Retinal pigment epithelial cell (primary cell): ENCODE data around the gene ST3GAL4.

Experiments used
- DNase-seq: peaks from one replicate; pipeline ENCODE4 v3.0.0-alpha.2; 2010; ENCODE audit warnings: low read depth
- H3K4me3 ChIP-seq: 2 replicates; pipeline ENCODE4 v1.5.1; 2011; ENCODE audit warnings: mild to moderate bottlenecking, low read length, control low read depth, moderate library complexity
- TF ChIP-seq, protein P1 (sequence below): conservative IDR thresholded peaks from 2 replicates; pipeline ENCODE4 v1.5.1; 2011; ENCODE audit warnings: low read depth, low read length, control low read depth, inconsistent platforms

ST3GAL4 gene

DNA sequence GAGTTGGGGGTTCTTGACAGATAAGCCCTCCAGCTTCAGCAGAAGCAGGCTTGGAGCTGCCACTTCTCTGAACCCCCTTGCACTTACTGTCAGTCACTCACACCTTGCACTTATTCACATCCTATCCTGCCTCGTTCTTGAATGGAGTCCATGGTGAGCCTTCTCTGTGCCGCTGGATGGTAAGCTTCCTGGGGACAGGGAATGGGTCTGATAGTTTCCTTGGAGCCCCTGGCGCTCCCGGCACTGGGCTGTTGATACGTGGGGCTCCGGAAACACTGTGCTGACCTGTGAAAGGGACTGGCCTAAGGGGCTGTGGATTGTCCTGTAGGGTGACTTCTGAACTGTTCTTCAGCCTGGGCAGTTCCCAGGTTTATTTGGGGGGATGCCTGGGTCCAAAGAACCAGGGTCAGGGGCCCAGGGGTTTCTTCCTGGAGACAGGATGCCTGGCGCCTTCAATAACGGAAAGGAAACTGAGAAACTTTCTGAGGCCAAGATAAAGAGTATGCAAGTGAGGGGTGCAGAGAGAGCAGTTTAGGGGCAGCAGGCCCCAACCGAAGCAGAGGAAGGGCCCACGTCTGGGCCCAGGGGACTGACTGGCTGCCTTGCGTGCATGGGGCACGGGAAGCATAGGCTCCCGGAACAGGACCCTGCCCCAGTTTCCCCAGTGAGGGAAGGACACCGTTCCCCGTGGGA is 709 bp upstream of the ST3GAL4 start:
- TF ChIP-seq, protein P1, sequence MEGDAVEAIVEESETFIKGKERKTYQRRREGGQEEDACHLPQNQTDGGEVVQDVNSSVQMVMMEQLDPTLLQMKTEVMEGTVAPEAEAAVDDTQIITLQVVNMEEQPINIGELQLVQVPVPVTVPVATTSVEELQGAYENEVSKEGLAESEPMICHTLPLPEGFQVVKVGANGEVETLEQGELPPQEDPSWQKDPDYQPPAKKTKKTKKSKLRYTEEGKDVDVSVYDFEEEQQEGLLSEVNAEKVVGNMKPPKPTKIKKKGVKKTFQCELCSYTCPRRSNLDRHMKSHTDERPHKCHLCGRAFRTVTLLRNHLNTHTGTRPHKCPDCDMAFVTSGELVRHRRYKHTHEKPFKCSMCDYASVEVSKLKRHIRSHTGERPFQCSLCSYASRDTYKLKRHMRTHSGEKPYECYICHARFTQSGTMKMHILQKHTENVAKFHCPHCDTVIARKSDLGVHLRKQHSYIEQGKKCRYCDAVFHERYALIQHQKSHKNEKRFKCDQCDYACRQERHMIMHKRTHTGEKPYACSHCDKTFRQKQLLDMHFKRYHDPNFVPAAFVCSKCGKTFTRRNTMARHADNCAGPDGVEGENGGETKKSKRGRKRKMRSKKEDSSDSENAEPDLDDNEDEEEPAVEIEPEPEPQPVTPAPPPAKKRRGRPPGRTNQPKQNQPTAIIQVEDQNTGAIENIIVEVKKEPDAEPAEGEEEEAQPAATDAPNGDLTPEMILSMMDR = no peak
- DNase-seq = no peak
- peak overlapping the region; percentile 85 for H3K4me3 ChIP-seq

DNA sequence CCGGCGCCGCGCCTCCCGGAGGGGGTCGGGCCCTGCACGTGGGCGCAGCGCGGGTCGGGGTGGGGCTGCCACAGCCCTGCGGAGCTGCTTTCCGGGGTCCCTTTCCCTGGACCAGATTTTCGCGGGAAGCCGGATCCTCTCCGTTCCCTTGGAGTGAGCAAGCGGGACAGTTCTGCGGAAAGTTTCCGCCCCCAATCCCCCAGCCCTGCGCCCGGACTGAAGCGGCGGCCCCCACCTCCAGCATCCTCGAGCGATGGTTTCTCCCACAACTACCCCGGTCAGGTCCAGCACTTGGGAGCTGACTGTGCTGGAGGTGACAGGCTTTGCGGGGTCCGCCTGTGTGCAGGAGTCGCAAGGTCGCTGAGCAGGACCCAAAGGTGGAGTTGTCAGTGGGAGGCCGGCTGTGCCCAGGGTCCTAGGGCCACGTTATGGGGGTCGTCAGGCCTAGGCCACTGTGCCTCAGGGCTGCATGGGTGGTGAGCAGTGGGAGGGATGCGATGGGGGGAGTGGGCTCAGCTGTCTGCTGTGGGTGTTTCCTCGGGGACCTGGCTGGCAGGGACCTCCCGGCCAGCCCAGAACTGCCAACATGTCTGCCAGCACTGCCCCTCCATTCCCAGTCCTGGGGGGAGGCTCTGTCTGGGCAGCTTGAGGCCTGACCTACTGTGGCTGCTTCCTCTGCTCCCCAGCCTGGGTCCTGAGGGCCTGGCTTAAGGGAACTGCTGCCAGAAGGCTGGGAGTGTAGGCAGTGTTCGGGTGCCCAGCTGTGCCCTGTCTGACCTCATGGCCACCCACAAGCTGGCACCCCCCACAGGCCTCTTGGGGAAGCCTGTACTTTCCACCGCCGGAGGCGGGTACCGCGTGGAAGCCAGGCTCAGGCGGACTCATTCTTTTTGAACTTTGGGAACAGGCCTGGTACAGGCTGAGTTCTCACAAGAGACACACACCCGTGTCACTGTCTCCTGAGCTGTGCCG is 726 bp downstream of the ST3GAL4 start:
- peak overlapping the region; percentile 85 for H3K4me3 ChIP-seq

DNA sequence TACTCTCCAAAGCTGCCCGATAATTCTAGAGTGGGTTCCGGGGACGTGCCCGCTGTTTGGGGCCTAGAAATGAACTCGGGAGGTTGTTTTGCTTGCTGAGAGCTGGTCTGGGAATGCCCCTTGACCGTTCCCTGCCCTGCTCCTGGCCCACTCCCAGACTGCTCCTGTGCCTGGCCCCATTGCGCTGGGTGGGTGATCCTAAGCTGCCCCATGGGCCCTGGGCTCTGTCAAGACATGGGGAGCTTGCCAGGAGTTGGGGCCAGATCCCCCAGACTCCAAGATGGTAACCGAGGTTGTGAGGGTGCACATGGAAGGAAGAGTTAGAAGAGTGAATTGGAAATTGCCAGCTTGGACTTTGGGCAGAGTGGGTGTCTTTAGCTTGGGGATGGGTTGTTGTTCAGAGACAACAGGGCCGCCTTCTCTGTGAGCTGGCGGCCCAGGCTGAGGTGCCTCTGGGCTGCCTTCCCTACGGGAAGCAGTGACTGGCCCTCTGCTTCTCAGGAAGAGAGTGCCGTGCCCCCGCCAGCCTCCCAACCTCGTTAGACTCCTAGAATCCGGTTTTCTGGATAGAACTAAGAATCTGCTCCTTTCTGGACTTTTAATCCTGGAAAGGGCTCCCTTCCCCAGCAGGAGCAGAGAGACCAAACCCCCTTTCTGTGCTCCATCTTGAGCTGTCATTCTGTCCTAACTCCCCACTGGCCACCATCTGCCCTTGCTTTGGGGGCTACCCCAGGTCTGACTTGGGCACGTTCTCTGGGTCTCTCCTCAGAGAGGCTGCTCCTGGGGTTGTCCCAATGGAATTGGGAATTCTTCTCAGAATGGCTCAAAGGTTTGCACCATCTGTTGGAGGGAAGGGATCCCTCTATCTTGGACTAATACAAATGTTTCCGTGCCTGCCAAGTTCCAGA is 1.8 kb downstream of the ST3GAL4 start:
- no peak for DNase-seq
- TF ChIP-seq, protein P1 = no peak
- H3K4me3 ChIP-seq = peak overlapping the region; percentile 85

More for the DNA sequence above, 726 bp downstream of the ST3GAL4 start:
- DNase-seq = no peak
- TF ChIP-seq, protein P1 = no peak

DNA sequence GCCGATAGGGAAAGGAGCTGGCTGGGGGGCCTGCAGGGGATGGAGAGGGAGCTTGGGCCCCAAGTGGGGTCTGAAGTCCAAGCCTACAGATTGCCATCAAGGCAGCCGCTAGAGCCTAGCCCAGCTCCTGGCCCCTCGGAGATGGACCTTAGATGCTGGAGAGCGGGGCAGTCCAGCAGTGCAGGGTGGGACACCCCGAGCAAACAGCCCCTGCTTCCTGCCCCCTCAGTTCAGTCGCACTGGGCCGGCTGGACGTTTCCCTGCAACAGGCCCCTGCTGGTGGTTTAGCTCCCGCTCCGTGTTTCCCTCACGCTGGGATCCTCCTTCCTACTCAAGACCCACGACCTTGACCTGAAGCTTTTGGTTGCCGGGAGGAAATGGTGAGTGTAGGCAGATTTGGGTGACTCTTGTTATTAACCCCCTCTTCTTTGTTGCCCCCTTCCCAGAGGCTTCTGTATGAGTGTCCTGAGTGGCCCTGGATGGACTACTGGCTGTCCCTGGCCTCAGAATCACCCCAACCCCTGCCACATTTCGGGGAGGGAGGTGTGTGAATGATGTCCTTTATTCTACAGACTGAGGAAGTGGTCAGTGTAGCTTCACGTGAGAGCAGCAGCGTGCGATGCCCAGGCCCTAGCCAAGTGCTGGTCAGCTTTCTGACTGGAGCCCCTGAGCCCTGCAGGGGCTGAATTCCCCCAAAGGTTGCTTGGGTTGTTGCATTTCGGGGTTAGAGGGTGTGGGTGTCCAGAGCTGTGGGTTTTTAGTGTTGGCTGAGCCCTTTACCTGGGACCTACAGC is 2.7 kb downstream of the ST3GAL4 start:
- H3K4me3 ChIP-seq = peak overlapping the region; percentile 85
- DNase-seq = no peak
- TF ChIP-seq, protein P1 = peak; percentile 26

GRCh38 chr11:126358763-126359160 is 3.3 kb downstream of the ST3GAL4 start:
- TF ChIP-seq, protein P1 = no peak
- H3K4me3 ChIP-seq = peak overlapping the region; percentile 85
- DNase-seq = no peak
